A549 (cell line): ENCODE measurements around the gene SLC39A10. TPM values are rescaled to one million over a fixed set of nuclear protein-coding genes. Genes with fewer than 3 reads are reported as not detected.

ENCODE experiments used
- BHLHE40 ChIP-seq: IDR thresholded peaks from 2 replicates; pipeline ENCODE4 v1.6.1; 2012; ENCODE audit warnings: low read depth, low read length, inconsistent platforms
- EP300 ChIP-seq, 2 experiments: fragments of >200 bp; sonication (Bioruptor Twin); formaldehyde crosslinking; IDR thresholded peaks; 2 replicates in 1 of 2; 3 replicates in 1 of 2; pipeline ENCODE4 v1.6.1; 2016 to 2017
- ESRRA ChIP-seq: fragments of 150-350 bp; IDR thresholded peaks from 2 replicates; pipeline ENCODE4 v1.6.1; 2014; ENCODE audit warnings: mild to moderate bottlenecking, low read length, borderline replicate concordance
- FOSB ChIP-seq: fragments of 250-450 bp; sonication (Bioruptor Pico); IDR thresholded peaks from 2 replicates; pipeline ENCODE4 v1.5.0; 2020; ENCODE audit warnings: mild to moderate bottlenecking, moderate library complexity
- FOSL2 ChIP-seq, 2 experiments: fragments of 450-650 bp in 1 of 2; fragments of >200 bp in 1 of 2; sonication (Bioruptor Twin) in 1 of 2; formaldehyde crosslinking; IDR thresholded peaks; 2 replicates each; pipeline versions ENCODE4 v1.5.0 to v1.6.1; 2016 to 2020; ENCODE audit warnings: mild to moderate bottlenecking in 1 of 2, moderate library complexity in 1 of 2
- FOXS1 ChIP-seq: fragments of 250-450 bp; sonication (Bioruptor Pico); IDR thresholded peaks from 2 replicates; pipeline ENCODE4 v1.5.0; 2020; ENCODE audit warnings: mild to moderate bottlenecking, moderate library complexity
- GATA3 ChIP-seq: IDR thresholded peaks from 2 replicates; pipeline ENCODE4 v1.6.1; 2012; ENCODE audit warnings: borderline replicate concordance
- HDAC2 ChIP-seq: fragments of 200-600 bp; sonication (generic); IDR thresholded peaks from 2 replicates; pipeline ENCODE4 v1.6.1; 2016
- HOXB13 ChIP-seq: fragments of 250-450 bp; sonication (Bioruptor Pico); IDR thresholded peaks from 2 replicates; pipeline ENCODE4 v1.5.0; 2020; ENCODE audit warnings: low read depth, mild to moderate bottlenecking, moderate library complexity
- KDM1A ChIP-seq: fragments of 200-600 bp; sonication (generic); IDR thresholded peaks from 2 replicates; pipeline ENCODE4 v1.6.1; 2016; ENCODE audit warnings: low read depth, mild to moderate bottlenecking
- KDM5A ChIP-seq: fragments of 200-600 bp; sonication (generic); IDR thresholded peaks from 2 replicates; pipeline ENCODE4 v1.6.1; 2016; ENCODE audit warnings: antibody characterized with exemption, mild to moderate bottlenecking
- NFE2L2 ChIP-seq: fragments of 150-350 bp; conservative IDR thresholded peaks from 2 replicates; pipeline ENCODE4 v1.6.1; 2014; ENCODE audit warnings: low read length
- NR3C1 ChIP-seq: fragments of >200 bp; sonication (Bioruptor Twin); formaldehyde crosslinking; IDR thresholded peaks from 3 replicates; pipeline ENCODE4 v1.6.1; 2017
- POLR2A ChIP-seq: IDR thresholded peaks from 2 replicates; pipeline ENCODE4 v1.6.1; 2012; ENCODE audit warnings: mild to moderate bottlenecking, low read length
- POLR2AphosphoS2 ChIP-seq: conservative IDR thresholded peaks from 2 replicates; pipeline ENCODE4 v1.6.1; 2012; ENCODE audit warnings: low read length, improper control_type of control experiment, inconsistent platforms
- RAD21 ChIP-seq, 2 experiments: fragments of >200 bp in 1 of 2; sonication (Bioruptor Twin) in 1 of 2; formaldehyde crosslinking in 1 of 2; IDR thresholded peaks in 1 of 2; conservative IDR thresholded peaks in 1 of 2; 2 replicates in 1 of 2; 3 replicates in 1 of 2; pipeline ENCODE4 v1.6.1; 2012 to 2018; ENCODE audit warnings: inconsistent platforms in 1 of 2
- TP53 ChIP-seq: fragments of 250-450 bp; sonication (Bioruptor Pico); IDR thresholded peaks from 2 replicates; pipeline ENCODE4 v1.5.0; 2021; ENCODE audit warnings: mild to moderate bottlenecking, moderate library complexity
- ZC3H11A ChIP-seq: fragments of 450-650 bp; IDR thresholded peaks from 2 replicates; pipeline ENCODE4 v1.6.1; 2014; ENCODE audit warnings: antibody characterized with exemption, mild to moderate bottlenecking
- polyA plus RNA-seq, 4 experiments: library from polyadenylated mRNA; depleted of rRNA in 3 of 4; stranded (reverse); fragments of >200 nt; fragmentation: RNase III in 1 of 4; extraction: RNeasy Plus Mini Kit Qiagen cat#74134 plus additional on column Dnase treatment in 1 of 4; gene quantifications; 2 replicates in 3 of 4; 3 replicates in 1 of 4; pipeline ENCODE4 v1.2.3, GENCODE V29; 2011 to 2017
- TF ChIP-seq, protein P1 (sequence below): fragments of 250-450 bp; sonication (Bioruptor Pico); IDR thresholded peaks from 2 replicates; pipeline ENCODE4 v1.5.0; 2021; ENCODE audit warnings: mild to moderate bottlenecking, moderate library complexity, borderline replicate concordance
- TF ChIP-seq, protein P2 (sequence below): IDR thresholded peaks from 2 replicates; pipeline ENCODE4 v1.6.1; 2012
- TF ChIP-seq, protein P3 (sequence below): fragments of 250-450 bp; sonication (Bioruptor Pico); IDR thresholded peaks from 2 replicates; pipeline ENCODE4 v1.5.0; 2020; ENCODE audit warnings: low read depth, mild to moderate bottlenecking, moderate library complexity
- TF ChIP-seq, protein P4 (sequence below): IDR thresholded peaks from 2 replicates; pipeline ENCODE4 v1.6.1; 2012; ENCODE audit warnings: low read depth, borderline replicate concordance
- TF ChIP-seq, protein P5 (sequence below): fragments of >200 bp; sonication (Bioruptor Twin); formaldehyde crosslinking; IDR thresholded peaks from 3 replicates; pipeline ENCODE4 v1.5.1; 2016
- TF ChIP-seq, protein P6 (sequence below): fragments of >200 bp; sonication (Bioruptor Twin); formaldehyde crosslinking; IDR thresholded peaks from 2 replicates; pipeline ENCODE4 v1.6.1; 2016
- TF ChIP-seq, protein P7 (sequence below): fragments of 150-350 bp; IDR thresholded peaks from 2 replicates; pipeline ENCODE4 v1.6.1; 2014; ENCODE audit warnings: low read depth, mild to moderate bottlenecking, low read length

Gene SLC39A10
- polyA plus RNA-seq, 2 of the 4 experiments (the other 2 are of a cell fraction): 38.4 to 42.6 TPM

DNA sequence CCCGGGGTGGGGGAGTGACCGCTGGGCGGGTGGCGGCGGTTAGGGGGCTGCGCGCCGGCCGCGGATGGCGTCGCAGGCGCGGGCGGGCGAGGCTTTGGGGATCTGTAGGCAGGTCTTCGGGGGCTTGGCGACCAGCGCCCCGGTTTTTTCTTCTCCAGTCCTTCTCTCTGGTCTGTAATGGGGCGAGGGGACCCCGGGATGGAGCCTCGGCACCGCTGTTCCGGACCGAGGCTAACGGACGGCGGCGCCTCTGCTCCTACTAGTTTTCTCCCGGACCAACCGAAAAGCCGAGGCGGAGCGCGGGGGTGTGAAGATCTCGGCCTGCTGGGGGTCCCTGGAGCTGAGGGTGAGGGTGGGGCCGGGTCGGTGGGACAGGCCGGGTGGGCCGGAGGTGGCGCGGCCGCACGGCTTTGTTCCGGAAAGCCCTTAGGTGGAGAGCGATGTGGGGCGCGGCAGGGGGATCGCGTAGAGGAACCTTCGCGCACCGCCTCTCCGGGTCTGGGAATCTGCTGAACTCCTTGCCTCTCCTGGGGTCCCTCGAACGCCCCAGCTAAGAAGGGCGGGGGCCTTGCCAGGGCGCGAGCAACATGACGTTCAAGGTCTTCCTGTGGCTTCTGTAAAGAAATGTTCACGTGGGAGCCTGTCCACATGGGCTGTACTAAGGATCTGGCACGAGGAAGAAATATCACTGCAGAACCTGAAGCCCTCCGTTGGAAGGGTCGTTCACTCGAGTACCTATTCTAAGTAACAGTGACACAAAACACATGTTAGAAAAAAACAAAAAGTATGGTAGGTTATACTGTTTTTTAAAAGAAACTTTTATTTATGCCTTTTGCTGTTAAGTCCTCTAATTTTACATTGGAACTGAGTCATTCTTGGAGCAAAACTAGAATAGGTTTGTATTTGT, 861 bp downstream of the SLC39A10 start (continued):
- TF ChIP-seq, protein P1, sequence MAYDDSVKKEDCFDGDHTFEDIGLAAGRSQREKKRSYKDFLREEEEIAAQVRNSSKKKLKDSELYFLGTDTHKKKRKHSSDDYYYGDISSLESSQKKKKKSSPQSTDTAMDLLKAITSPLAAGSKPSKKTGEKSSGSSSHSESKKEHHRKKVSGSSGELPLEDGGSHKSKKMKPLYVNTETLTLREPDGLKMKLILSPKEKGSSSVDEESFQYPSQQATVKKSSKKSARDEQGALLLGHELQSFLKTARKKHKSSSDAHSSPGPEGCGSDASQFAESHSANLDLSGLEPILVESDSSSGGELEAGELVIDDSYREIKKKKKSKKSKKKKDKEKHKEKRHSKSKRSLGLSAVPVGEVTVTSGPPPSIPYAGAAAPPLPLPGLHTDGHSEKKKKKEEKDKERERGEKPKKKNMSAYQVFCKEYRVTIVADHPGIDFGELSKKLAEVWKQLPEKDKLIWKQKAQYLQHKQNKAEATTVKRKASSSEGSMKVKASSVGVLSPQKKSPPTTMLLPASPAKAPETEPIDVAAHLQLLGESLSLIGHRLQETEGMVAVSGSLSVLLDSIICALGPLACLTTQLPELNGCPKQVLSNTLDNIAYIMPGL (CRISPR knock-in tag): no peak
- TF ChIP-seq ESRRA: no peak
- no peak for TF ChIP-seq NFE2L2
- TF ChIP-seq, protein P2, sequence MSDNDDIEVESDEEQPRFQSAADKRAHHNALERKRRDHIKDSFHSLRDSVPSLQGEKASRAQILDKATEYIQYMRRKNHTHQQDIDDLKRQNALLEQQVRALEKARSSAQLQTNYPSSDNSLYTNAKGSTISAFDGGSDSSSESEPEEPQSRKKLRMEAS: peak; percentile 96
- TF ChIP-seq FOSB (CRISPR knock-in tag): 0 out of 2 replicates have a peak, but pooled peaks have one; percentile 38
- TF ChIP-seq FOXS1 (CRISPR knock-in tag): no peak
- TF ChIP-seq BHLHE40: no peak
- TF ChIP-seq, protein P3, sequence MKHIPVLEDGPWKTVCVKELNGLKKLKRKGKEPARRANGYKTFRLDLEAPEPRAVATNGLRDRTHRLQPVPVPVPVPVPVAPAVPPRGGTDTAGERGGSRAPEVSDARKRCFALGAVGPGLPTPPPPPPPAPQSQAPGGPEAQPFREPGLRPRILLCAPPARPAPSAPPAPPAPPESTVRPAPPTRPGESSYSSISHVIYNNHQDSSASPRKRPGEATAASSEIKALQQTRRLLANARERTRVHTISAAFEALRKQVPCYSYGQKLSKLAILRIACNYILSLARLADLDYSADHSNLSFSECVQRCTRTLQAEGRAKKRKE (CRISPR knock-in tag): peak; percentile 65; the same call in 1 of the 2 replicates
- no peak for TF ChIP-seq NR3C1
- no peak for TF ChIP-seq KDM1A
- no peak for TF ChIP-seq POLR2AphosphoS2
- no peak for TF ChIP-seq HDAC2
- peak in 1 of 2 experiments; percentile 11; a peak in 1 of 5 replicates for TF ChIP-seq RAD21 (conservative IDR thresholded peaks at IDR 0.05 in 1 of 2, IDR thresholded peaks at IDR 0.05 in 1 of 2)
- TF ChIP-seq ZC3H11A: no peak
- TF ChIP-seq, protein P4, sequence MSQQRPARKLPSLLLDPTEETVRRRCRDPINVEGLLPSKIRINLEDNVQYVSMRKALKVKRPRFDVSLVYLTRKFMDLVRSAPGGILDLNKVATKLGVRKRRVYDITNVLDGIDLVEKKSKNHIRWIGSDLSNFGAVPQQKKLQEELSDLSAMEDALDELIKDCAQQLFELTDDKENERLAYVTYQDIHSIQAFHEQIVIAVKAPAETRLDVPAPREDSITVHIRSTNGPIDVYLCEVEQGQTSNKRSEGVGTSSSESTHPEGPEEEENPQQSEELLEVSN: peak; percentile 84
- no peak for TF ChIP-seq HOXB13
- TF ChIP-seq GATA3: no peak; the same call in 1 of the 2 replicates
- no peak for TF ChIP-seq POLR2A
- peak; percentile 41; the same call in 1 of the 2 replicates for TF ChIP-seq TP53 (CRISPR knock-in tag)
- TF ChIP-seq, protein P5, sequence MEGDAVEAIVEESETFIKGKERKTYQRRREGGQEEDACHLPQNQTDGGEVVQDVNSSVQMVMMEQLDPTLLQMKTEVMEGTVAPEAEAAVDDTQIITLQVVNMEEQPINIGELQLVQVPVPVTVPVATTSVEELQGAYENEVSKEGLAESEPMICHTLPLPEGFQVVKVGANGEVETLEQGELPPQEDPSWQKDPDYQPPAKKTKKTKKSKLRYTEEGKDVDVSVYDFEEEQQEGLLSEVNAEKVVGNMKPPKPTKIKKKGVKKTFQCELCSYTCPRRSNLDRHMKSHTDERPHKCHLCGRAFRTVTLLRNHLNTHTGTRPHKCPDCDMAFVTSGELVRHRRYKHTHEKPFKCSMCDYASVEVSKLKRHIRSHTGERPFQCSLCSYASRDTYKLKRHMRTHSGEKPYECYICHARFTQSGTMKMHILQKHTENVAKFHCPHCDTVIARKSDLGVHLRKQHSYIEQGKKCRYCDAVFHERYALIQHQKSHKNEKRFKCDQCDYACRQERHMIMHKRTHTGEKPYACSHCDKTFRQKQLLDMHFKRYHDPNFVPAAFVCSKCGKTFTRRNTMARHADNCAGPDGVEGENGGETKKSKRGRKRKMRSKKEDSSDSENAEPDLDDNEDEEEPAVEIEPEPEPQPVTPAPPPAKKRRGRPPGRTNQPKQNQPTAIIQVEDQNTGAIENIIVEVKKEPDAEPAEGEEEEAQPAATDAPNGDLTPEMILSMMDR: no peak
- TF ChIP-seq, protein P6, sequence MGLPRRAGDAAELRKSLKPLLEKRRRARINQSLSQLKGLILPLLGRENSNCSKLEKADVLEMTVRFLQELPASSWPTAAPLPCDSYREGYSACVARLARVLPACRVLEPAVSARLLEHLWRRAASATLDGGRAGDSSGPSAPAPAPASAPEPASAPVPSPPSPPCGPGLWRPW: no peak
- no peak for TF ChIP-seq KDM5A
- no peak for TF ChIP-seq FOSL2 (IDR thresholded peaks at IDR 0.05)
- no peak; the same call in 1 of the 2 replicates for TF ChIP-seq FOSL2 (CRISPR knock-in tag; IDR thresholded peaks at IDR 0.05)
- no peak; a peak in 1 of 5 replicates for TF ChIP-seq EP300 (IDR thresholded peaks at IDR 0.05)
- TF ChIP-seq, protein P7, sequence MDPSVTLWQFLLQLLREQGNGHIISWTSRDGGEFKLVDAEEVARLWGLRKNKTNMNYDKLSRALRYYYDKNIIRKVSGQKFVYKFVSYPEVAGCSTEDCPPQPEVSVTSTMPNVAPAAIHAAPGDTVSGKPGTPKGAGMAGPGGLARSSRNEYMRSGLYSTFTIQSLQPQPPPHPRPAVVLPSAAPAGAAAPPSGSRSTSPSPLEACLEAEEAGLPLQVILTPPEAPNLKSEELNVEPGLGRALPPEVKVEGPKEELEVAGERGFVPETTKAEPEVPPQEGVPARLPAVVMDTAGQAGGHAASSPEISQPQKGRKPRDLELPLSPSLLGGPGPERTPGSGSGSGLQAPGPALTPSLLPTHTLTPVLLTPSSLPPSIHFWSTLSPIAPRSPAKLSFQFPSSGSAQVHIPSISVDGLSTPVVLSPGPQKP: no peak
